HepG2 (cell line): ENCODE measurements around the gene VAMP5. TPM values are rescaled to one million over a fixed set of nuclear protein-coding genes. Genes with fewer than 3 reads are reported as not detected.

Experiments used
- CBX1 ChIP-seq: IDR thresholded peaks from one replicate; pipeline ENCODE4 v1.6.1; 2016; ENCODE audit warnings: antibody characterized with exemption, low read depth
- HDAC1 ChIP-seq: sonication (generic); formaldehyde crosslinking; IDR thresholded peaks from 2 replicates; pipeline ENCODE4 v1.5.1; 2020; ENCODE audit warnings: mild to moderate bottlenecking, missing genetic modification reagents
- HOXA7 ChIP-seq: sonication (generic); formaldehyde crosslinking; IDR thresholded peaks from 2 replicates; pipeline ENCODE4 v1.8.1; 2022; ENCODE audit warnings: mild to moderate bottlenecking, missing genetic modification reagents, moderate library complexity
- KDM2A ChIP-seq: sonication (generic); formaldehyde crosslinking; IDR thresholded peaks from 2 replicates; pipeline ENCODE4 v1.4.0; 2020; ENCODE audit warnings: low read depth, missing genetic modification reagents, borderline replicate concordance
- KLF6 ChIP-seq: IDR thresholded peaks from 2 replicates; pipeline ENCODE4 v1.8.0; 2016; ENCODE audit warnings: missing biosample characterization, missing genetic modification reagents
- MAZ ChIP-seq, 2 experiments: sonication (generic) in 1 of 2; formaldehyde crosslinking in 1 of 2; IDR thresholded peaks; 2 replicates each; pipeline versions ENCODE4 v1.5.0 to v1.6.1; 2012 to 2020; ENCODE audit warnings: low read depth in 2 of 2, mild to moderate bottlenecking in 2 of 2, borderline replicate concordance in 1 of 2, improper control_type of control experiment in 1 of 2, low read length in 1 of 2, missing genetic modification reagents in 1 of 2, moderate library complexity in 1 of 2
- MBD4 ChIP-seq: IDR thresholded peaks from 2 replicates; pipeline ENCODE4 v1.6.1; 2012; ENCODE audit warnings: low read length, inconsistent platforms, borderline replicate concordance
- MEF2D ChIP-seq: sonication (generic); formaldehyde crosslinking; IDR thresholded peaks from 2 replicates; pipeline ENCODE4 v1.5.1; 2020; ENCODE audit warnings: mild to moderate bottlenecking, missing genetic modification reagents
- POLR2A ChIP-seq, 2 experiments: IDR thresholded peaks; 2 replicates each; pipeline ENCODE4 v1.6.1; 2011; ENCODE audit warnings: low read depth in 2 of 2, low read length in 2 of 2, mild to moderate bottlenecking in 1 of 2, moderate library complexity in 1 of 2; ENCODE audit not compliant: insufficient read depth in 1 of 2
- PRPF4 ChIP-seq: fragments of 200-400 bp; formaldehyde crosslinking; IDR thresholded peaks from 2 replicates; pipeline ENCODE4 v1.6.1; 2016; ENCODE audit warnings: low read length, low read depth; ENCODE audit not compliant: poor library complexity, severe bottlenecking
- SALL1 ChIP-seq: sonication (generic); formaldehyde crosslinking; IDR thresholded peaks from 2 replicates; pipeline ENCODE4 v1.8.0; 2022; ENCODE audit warnings: mild to moderate bottlenecking, missing genetic modification reagents
- SNAPC2 ChIP-seq: sonication (generic); formaldehyde crosslinking; IDR thresholded peaks from 2 replicates; pipeline ENCODE4 v1.8.1; 2022; ENCODE audit warnings: mild to moderate bottlenecking, missing genetic modification reagents
- SP4 ChIP-seq: sonication (generic); formaldehyde crosslinking; IDR thresholded peaks from 2 replicates; pipeline ENCODE4 v1.8.1; 2023; ENCODE audit warnings: mild to moderate bottlenecking, missing genetic modification reagents
- SRF ChIP-seq: IDR thresholded peaks from 2 replicates; pipeline ENCODE4 v1.6.1; 2011; ENCODE audit warnings: mild to moderate bottlenecking, low read depth, low read length, moderate library complexity
- TCF12 ChIP-seq, 2 experiments: fragments of 450-650 bp in 1 of 2; sonication (generic) in 1 of 2; formaldehyde crosslinking in 1 of 2; IDR thresholded peaks; 2 replicates each; pipeline versions ENCODE4 v1.6.1 to v1.8.0; 2017 to 2022; ENCODE audit warnings: antibody characterized with exemption in 1 of 2, mild to moderate bottlenecking in 1 of 2, missing genetic modification reagents in 1 of 2, moderate library complexity in 1 of 2
- TEAD3 ChIP-seq: optimal IDR thresholded peaks from 2 replicates; pipeline ENCODE3; 2016; ENCODE audit warnings: borderline replicate concordance
- TOPORS ChIP-seq: sonication (generic); formaldehyde crosslinking; IDR thresholded peaks from 2 replicates; pipeline ENCODE4 v1.8.0; 2023; ENCODE audit warnings: mild to moderate bottlenecking, missing genetic modification reagents
- ZFP82 ChIP-seq: sonication (generic); formaldehyde crosslinking; IDR thresholded peaks from 2 replicates; pipeline ENCODE4 v1.5.1; 2020; ENCODE audit warnings: mild to moderate bottlenecking, missing genetic modification reagents, borderline replicate concordance
- ZNF24 ChIP-seq: fragments of 450-650 bp; IDR thresholded peaks from 2 replicates; pipeline ENCODE4 v1.6.1; 2017; ENCODE audit warnings: antibody characterized with exemption, mild to moderate bottlenecking
- ZNF292 ChIP-seq: sonication (generic); formaldehyde crosslinking; IDR thresholded peaks from 2 replicates; pipeline ENCODE4 v1.8.1; 2022; ENCODE audit warnings: mild to moderate bottlenecking, low read depth, missing genetic modification reagents, borderline replicate concordance
- ZNF567 ChIP-seq: sonication (generic); formaldehyde crosslinking; IDR thresholded peaks from 2 replicates; pipeline ENCODE4 v1.8.1; 2023; ENCODE audit warnings: mild to moderate bottlenecking, missing genetic modification reagents, borderline replicate concordance
- ZNF720 ChIP-seq: sonication (generic); formaldehyde crosslinking; IDR thresholded peaks from 2 replicates; pipeline ENCODE4 v1.4.0; 2020; ENCODE audit warnings: missing genetic modification reagents
- ZNF737 ChIP-seq: sonication (generic); formaldehyde crosslinking; IDR thresholded peaks from 2 replicates; pipeline ENCODE4 v1.5.0; 2020; ENCODE audit warnings: missing genetic modification reagents, mild to moderate bottlenecking, borderline replicate concordance
- polyA plus RNA-seq, 8 experiments: library from polyadenylated mRNA; depleted of rRNA in 3 of 8; stranded (reverse) in 7 of 8; unstranded in 1 of 8; fragments of >200 nt; fragmentation: Illumina TruSeq in 4 of 8; extraction: Trizol in 4 of 8; gene quantifications; 2 replicates each; pipeline versions ENCODE4 v1.2.1 to v1.2.3, GENCODE V29; 2011 to 2016; ENCODE audit warnings: low read depth in 4 of 8, missing spikeins in 1 of 8, mixed read lengths in 1 of 8; ENCODE audit not compliant: insufficient read depth in 1 of 8
- total RNA-seq, 5 experiments: library from RNA; depleted of rRNA; stranded (reverse); fragments of >200 nt; fragmentation: Illumina TruSeq; extraction: Trizol; gene quantifications; 2 replicates each; pipeline ENCODE4 v1.2.3, GENCODE V29; 2016; ENCODE audit warnings: low read depth in 1 of 5
- TF ChIP-seq, protein P1 (sequence below): sonication (generic); formaldehyde crosslinking; IDR thresholded peaks from 2 replicates; pipeline ENCODE4 v1.5.1; 2020; ENCODE audit warnings: missing genetic modification reagents, mild to moderate bottlenecking, borderline replicate concordance
- TF ChIP-seq, protein P2 (sequence below): sonication (generic); formaldehyde crosslinking; IDR thresholded peaks from 2 replicates; pipeline ENCODE4 v1.4.0; 2020; ENCODE audit warnings: missing genetic modification reagents, mild to moderate bottlenecking, borderline replicate concordance
- TF ChIP-seq, protein P3 (sequence below): sonication (generic); formaldehyde crosslinking; IDR thresholded peaks from 2 replicates; pipeline ENCODE4 v1.9.0; 2022; ENCODE audit warnings: low read depth, missing genetic modification reagents

VAMP5 gene
- total and polyA plus RNA-seq, 2 of the 13 experiments (the other 11 are each of a cell fraction or from before 2014, with no cell fraction given) = 7.2 to 56.7 TPM

DNA sequence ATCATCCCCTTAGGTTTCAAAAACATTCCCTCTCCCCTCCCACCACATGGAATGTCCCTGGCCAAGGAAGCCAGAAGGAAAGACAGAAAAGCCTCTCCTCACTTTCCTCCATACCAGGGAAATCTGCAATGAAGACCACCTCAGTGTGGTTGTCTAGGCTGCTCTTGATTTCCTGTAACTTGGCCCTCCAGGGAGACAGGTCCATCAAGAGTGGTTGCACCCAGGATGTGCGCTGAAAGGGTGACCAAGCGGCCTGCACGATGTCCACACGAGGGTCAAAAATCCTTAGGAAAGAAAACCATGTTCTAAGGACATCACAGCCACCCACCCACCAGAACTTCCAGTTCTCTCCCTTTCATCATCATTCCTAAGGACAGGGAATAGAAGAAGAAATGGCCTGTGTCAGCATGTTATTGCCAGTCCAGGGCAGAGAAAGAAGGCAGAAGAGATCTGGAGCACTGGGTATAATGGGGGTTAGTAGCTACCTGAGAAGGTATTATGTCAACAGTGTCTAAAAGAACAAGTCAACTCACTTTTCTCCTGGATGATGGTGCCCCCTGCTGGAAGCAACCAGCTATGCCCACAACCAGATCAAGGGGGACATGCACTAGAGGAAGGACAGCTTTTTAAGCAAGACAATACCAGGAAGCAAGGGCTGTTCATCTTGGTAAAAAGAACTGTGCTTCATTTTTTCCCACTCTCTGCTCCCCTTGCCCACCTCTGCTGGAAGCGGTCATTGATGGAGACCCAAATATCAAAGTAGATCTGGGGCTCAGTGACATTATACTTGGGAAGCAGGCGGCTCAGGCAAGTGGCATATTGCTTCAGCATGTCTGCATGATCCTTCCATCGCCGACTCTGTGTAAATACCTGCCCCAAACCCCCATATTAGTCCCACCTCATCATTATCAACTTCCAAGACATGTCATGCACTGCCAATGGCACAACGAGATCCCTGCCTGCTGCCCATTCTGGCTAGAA is 32.2 kb upstream of the VAMP5 start (continued):
- TF ChIP-seq TEAD3 (no peak), MAZ (IDR thresholded peaks at IDR 0.05; ENCODE audit: borderline replicate concordance, low read depth, low read length) (no peak), MAZ (CRISPR knock-in tag; IDR thresholded peaks at IDR 0.05; ENCODE audit: low read depth) (peak; percentile 39; the same call in 1 of the 2 replicates), ZNF292 (CRISPR knock-in tag) (no peak), POLR2A (IDR thresholded peaks at IDR 0.05; ENCODE audit: insufficient read depth in 1 of 2, low read depth in 2 of 2, low read length in 2 of 2) (no peak; a peak in 1 of 4 replicates), SALL1 (CRISPR knock-in tag) (no peak; the same call in 1 of the 2 replicates), HDAC1 (CRISPR knock-in tag) (peak; percentile 32; the same call in 1 of the 2 replicates), KLF6 (CRISPR knock-in tag) (0 out of 2 replicates have a peak, but pooled peaks have one; percentile 55), SRF (no peak), TOPORS (CRISPR knock-in tag) (0 out of 2 replicates have a peak, but pooled peaks have one; percentile 38), ZNF720 (CRISPR knock-in tag) (no peak), ZNF24 (0 out of 2 replicates have a peak, but pooled peaks have one; percentile 33), ZNF567 (CRISPR knock-in tag) (0 out of 2 replicates have a peak, but pooled peaks have one; percentile 66), SP4 (CRISPR knock-in tag) (peak; percentile 51; the same call in 1 of the 2 replicates), MBD4 (no peak), PRPF4 (no peak), MEF2D (CRISPR knock-in tag) (0 out of 2 replicates have a peak, but pooled peaks have one; percentile 17), HOXA7 (CRISPR knock-in tag) (no peak), KDM2A (0 out of 2 replicates have a peak, but pooled peaks have one; percentile 52), TCF12 (IDR thresholded peaks at IDR 0.05) (no peak), TCF12 (CRISPR knock-in tag; IDR thresholded peaks at IDR 0.05) (no peak), ZNF737 (CRISPR knock-in tag) (no peak), SNAPC2 (0 out of 2 replicates have a peak, but pooled peaks have one; percentile 39), CBX1 (no peak), ZFP82 (no peak)
- TF ChIP-seq, protein P1, sequence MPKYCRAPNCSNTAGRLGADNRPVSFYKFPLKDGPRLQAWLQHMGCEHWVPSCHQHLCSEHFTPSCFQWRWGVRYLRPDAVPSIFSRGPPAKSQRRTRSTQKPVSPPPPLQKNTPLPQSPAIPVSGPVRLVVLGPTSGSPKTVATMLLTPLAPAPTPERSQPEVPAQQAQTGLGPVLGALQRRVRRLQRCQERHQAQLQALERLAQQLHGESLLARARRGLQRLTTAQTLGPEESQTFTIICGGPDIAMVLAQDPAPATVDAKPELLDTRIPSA = no peak
- TF ChIP-seq, protein P2, sequence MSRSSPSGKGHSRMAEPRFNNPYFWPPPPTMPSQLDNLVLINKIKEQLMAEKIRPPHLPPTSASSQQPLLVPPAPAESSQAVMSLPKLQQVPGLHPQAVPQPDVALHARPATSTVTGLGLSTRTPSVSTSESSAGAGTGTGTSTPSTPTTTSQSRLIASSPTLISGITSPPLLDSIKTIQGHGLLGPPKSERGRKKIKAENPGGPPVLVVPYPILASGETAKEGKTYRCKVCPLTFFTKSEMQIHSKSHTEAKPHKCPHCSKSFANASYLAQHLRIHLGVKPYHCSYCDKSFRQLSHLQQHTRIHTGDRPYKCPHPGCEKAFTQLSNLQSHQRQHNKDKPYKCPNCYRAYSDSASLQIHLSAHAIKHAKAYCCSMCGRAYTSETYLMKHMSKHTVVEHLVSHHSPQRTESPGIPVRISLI (CRISPR knock-in tag) = no peak
- TF ChIP-seq, protein P3, sequence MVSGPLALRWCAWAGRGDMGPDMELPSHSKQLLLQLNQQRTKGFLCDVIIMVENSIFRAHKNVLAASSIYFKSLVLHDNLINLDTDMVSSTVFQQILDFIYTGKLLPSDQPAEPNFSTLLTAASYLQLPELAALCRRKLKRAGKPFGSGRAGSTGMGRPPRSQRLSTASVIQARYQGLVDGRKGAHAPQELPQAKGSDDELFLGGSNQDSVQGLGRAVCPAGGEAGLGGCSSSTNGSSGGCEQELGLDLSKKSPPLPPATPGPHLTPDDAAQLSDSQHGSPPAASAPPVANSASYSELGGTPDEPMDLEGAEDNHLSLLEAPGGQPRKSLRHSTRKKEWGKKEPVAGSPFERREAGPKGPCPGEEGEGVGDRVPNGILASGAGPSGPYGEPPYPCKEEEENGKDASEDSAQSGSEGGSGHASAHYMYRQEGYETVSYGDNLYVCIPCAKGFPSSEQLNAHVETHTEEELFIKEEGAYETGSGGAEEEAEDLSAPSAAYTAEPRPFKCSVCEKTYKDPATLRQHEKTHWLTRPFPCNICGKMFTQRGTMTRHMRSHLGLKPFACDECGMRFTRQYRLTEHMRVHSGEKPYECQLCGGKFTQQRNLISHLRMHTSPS (CRISPR knock-in tag) = no peak
